HEK293T (cell line): Measurements from ENCODE around the gene ANGPTL1.

Source experiments
- CTCF ChIA-PET: fragments of 350-600 bp; formaldehyde crosslinking; extraction: SDS; loops from one replicate; lab custom pipeline; 2021; ENCODE audit warnings: antibody characterized with exemption, inconsistent platforms; lab: Yijun Ruan, JAX
- POLR2A ChIA-PET: fragments of 350-600 bp; formaldehyde crosslinking; extraction: SDS; loops from one replicate; lab custom pipeline; 2020; ENCODE audit warnings: antibody characterized with exemption, inconsistent platforms; lab: Yijun Ruan, JAX
- DNase-seq: peaks from one replicate; pipeline ENCODE4 v3.0.0; 2012; ENCODE audit warnings: mixed read lengths; ENCODE audit errors: extremely low spot score
- ARNT ChIP-seq: fragments of 450-650 bp; IDR thresholded peaks from 2 replicates; pipeline ENCODE4 v1.6.1; 2017; ENCODE audit warnings: mild to moderate bottlenecking
- BHLHE40 ChIP-seq: fragments of 450-650 bp; IDR thresholded peaks from 2 replicates; pipeline ENCODE4 v1.6.1; 2016; ENCODE audit warnings: mild to moderate bottlenecking, moderate library complexity, borderline replicate concordance
- CTBP1 ChIP-seq: fragments of 450-650 bp; IDR thresholded peaks from 2 replicates; pipeline ENCODE4 v1.6.1; 2016; ENCODE audit warnings: borderline replicate concordance
- ELF4 ChIP-seq: fragments of 450-650 bp; IDR thresholded peaks from 2 replicates; pipeline ENCODE4 v1.6.1; 2017; ENCODE audit warnings: antibody characterized with exemption
- FOXA1 ChIP-seq: fragments of 450-650 bp; IDR thresholded peaks from 2 replicates; pipeline ENCODE4 v1.6.1; 2016; ENCODE audit warnings: mild to moderate bottlenecking
- FOXK2 ChIP-seq: fragments of 450-650 bp; IDR thresholded peaks from 2 replicates; pipeline ENCODE4 v1.6.1; 2016; ENCODE audit warnings: mild to moderate bottlenecking
- FOXM1 ChIP-seq: fragments of 450-650 bp; IDR thresholded peaks from 2 replicates; pipeline ENCODE4 v1.6.1; 2017; ENCODE audit warnings: mild to moderate bottlenecking, borderline replicate concordance
- HDGF ChIP-seq: fragments of 450-650 bp; IDR thresholded peaks from 2 replicates; pipeline ENCODE4 v1.6.1; 2017; ENCODE audit warnings: antibody characterized with exemption, borderline replicate concordance
- L3MBTL2 ChIP-seq: fragments of 450-650 bp; conservative IDR thresholded peaks from 2 replicates; pipeline ENCODE4 v1.6.1; 2016; ENCODE audit warnings: mild to moderate bottlenecking
- LEF1 ChIP-seq: fragments of 450-650 bp; IDR thresholded peaks from 2 replicates; pipeline ENCODE4 v1.6.1; 2017; ENCODE audit warnings: mild to moderate bottlenecking, borderline replicate concordance
- NFRKB ChIP-seq: fragments of 450-650 bp; IDR thresholded peaks from 2 replicates; pipeline ENCODE4 v1.6.1; 2016; ENCODE audit warnings: mild to moderate bottlenecking, moderate library complexity
- PKNOX1 ChIP-seq: fragments of 450-650 bp; IDR thresholded peaks from 2 replicates; pipeline ENCODE4 v1.6.1; 2016
- SP1 ChIP-seq: fragments of 450-650 bp; IDR thresholded peaks from 2 replicates; pipeline ENCODE4 v1.6.1; 2017
- SUZ12 ChIP-seq: fragments of 450-650 bp; IDR thresholded peaks from 2 replicates; pipeline ENCODE4 v1.6.1; 2016; ENCODE audit warnings: mild to moderate bottlenecking
- TARDBP ChIP-seq: fragments of 450-650 bp; IDR thresholded peaks from 2 replicates; pipeline ENCODE4 v1.6.1; 2016
- ZNF384 ChIP-seq: fragments of 450-650 bp; IDR thresholded peaks from 2 replicates; pipeline ENCODE4 v1.6.1; 2016

The ANGPTL1 gene

DNA sequence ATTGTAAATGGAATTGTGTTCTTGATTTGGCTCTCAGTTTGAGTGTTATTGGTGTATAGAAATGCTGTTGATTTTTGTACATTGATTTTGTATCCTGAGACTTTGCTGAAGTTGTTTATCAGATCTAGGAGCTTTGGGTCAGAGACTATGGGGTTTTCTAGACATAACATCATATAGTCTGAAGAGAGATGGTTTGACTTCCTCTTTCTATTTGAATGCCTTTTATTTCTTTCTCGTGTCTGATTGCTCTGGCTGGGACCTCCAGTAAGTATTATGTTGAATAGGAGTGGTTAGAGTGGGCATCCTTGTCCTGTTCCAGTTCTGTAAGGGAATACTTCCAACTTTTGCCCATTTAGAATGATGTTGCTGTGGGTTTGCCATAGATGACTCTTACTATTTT, 39.1 kb upstream of the ANGPTL1 start:
- TF ChIP-seq SUZ12 (no peak), NFRKB (no peak), BHLHE40 (no peak), FOXM1 (no peak), FOXK2 (no peak), CTBP1 (no peak), ARNT (no peak), ELF4 (no peak), TARDBP (no peak), ZNF384 (no peak), HDGF (no peak), L3MBTL2 (no peak), PKNOX1 (no peak), FOXA1 (no peak), SP1 (no peak), LEF1 (no peak)
- CTCF ChIA-PET, result no interaction called here
- DNase-seq, result no peak
- POLR2A ChIA-PET, result no interaction called here

DNA sequence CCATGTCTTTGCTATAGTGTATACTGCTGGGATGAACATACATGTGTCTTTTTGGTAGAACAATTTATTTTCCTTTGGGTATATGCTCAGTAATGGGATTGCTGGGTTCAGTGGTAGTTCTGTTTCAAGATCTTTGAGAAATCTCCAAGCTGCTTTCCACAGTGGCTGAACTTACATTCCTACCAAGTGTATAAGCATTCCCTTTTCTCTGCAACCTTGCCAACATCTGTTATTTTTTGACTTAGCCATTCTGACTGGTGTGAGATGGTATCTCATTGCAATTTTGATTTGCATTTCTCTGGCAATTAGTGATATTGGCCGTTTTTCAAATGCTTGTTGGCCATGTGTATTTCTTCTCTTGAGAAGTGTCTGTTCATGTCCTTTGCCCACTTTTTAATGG, 37.5 kb upstream of the ANGPTL1 start:
- POLR2A ChIA-PET, result no interaction called here
- CTCF ChIA-PET, result no interaction called here
- DNase-seq, result no peak
- no peak for TF ChIP-seq LEF1
- no peak for TF ChIP-seq FOXK2
- TF ChIP-seq SP1, result no peak
- TF ChIP-seq ELF4, result no peak
- no peak for TF ChIP-seq ARNT
- no peak for TF ChIP-seq FOXM1
- no peak for TF ChIP-seq TARDBP
- TF ChIP-seq CTBP1, result no peak
- TF ChIP-seq PKNOX1, result no peak
- TF ChIP-seq L3MBTL2, result no peak
- no peak for TF ChIP-seq BHLHE40
- TF ChIP-seq HDGF, result no peak
- no peak for TF ChIP-seq ZNF384
- no peak for TF ChIP-seq SUZ12
- no peak for TF ChIP-seq NFRKB

DNA sequence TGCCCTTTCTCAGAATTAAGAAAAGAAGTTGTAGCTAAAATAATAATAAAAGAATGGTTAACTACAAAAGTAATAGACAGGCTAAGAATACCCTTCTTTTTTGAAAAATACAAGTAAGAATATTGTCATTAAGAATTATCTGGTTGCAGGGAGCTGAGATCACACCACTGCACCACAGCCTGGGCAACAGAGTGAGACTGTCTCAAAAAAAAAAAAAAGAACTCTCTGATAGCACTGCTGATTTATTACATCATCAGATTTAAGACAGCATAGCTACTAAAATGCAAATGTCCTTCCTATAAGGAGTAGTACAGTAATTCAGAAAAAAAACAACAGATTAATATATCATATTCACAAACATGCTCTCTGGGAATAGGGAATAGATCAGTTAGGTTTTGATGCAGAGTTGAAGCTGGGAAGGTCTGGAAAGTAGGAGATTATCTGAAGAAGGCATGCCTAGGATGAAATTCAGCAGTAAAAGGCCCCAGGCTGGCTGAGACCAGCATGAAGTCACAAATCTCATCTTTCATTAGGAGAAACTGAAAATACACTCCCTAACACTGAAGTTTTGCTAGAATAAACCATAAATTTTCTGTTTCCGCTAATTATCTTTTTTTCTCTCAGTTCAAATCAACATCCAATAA, 30.7 kb upstream of the ANGPTL1 start:
- no peak for TF ChIP-seq PKNOX1
- TF ChIP-seq BHLHE40, result no peak
- TF ChIP-seq SUZ12, result no peak
- TF ChIP-seq FOXK2, result no peak
- no peak for TF ChIP-seq ARNT
- no peak for TF ChIP-seq SP1
- no peak for TF ChIP-seq HDGF
- no peak for TF ChIP-seq FOXA1
- TF ChIP-seq NFRKB, result no peak
- TF ChIP-seq LEF1, result no peak
- TF ChIP-seq CTBP1, result no peak
- DNase-seq, result no peak
- ChIA-PET POLR2A (no interaction called here), CTCF (no interaction called here)

DNA sequence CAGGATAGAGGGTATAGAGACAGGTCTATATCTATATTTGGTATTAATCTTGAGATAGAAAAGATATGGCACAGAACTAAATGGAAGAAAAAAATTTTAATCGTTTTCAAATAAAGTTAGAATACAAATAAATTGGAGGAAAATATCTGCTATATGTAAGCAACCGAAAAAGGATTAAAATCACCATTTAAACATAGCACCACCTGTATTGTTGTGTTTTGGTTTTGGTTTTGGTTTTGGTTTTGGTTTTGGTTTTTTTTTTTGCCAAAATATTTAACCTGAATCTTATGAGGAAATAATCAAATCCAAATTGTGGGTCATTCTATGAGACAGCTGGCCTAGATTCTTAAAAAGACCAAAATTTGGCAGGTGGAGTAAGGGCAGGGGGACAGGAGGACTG, 28.5 kb upstream of the ANGPTL1 start:
- ChIA-PET CTCF (no interaction called here), POLR2A (no interaction called here)
- no peak for DNase-seq
- no peak for TF ChIP-seq ELF4
- no peak for TF ChIP-seq SP1
- TF ChIP-seq CTBP1, result no peak
- no peak for TF ChIP-seq FOXM1
- TF ChIP-seq SUZ12, result no peak
- TF ChIP-seq HDGF, result no peak
- TF ChIP-seq PKNOX1, result no peak
- TF ChIP-seq LEF1, result no peak
- no peak for TF ChIP-seq NFRKB
- no peak for TF ChIP-seq FOXK2
- TF ChIP-seq BHLHE40, result no peak

DNA sequence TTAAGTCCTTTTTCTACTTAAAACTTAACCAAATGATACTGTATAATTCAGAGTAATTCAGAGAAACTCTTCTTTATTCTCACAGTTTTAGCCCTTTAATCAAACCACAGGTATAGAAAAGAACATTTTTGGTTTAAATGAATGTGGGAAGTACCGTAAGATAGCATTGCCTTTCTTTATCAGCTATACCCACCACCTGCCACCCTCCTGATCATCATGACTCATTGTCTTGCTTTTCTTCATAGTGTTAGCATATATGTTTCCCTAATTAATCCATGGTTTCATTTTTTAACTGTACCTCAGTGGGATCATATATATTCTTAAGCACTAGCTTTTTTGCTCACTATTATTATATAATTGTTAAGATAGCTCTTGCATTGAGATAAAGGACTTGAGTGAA, 27.5 kb upstream of the ANGPTL1 start:
- no peak for DNase-seq
- TF ChIP-seq NFRKB, result no peak
- no peak for TF ChIP-seq ELF4
- TF ChIP-seq HDGF, result no peak
- no peak for TF ChIP-seq PKNOX1
- TF ChIP-seq FOXA1, result no peak
- TF ChIP-seq ARNT, result no peak
- TF ChIP-seq FOXK2, result no peak
- TF ChIP-seq ZNF384, result no peak
- no peak for TF ChIP-seq TARDBP
- TF ChIP-seq SP1, result no peak
- no peak for TF ChIP-seq CTBP1
- TF ChIP-seq SUZ12, result no peak
- no peak for TF ChIP-seq BHLHE40
- POLR2A ChIA-PET, result no interaction called here
- CTCF ChIA-PET, result interaction anchor here (0.8 kb wide), 1 partner anchor 105 kb away, joined by 3 read pairs; no protein-coding TSS in a partner anchor
